Measurements from ENCODE around the gene AJM1.

GRCh38 chr9:136882109-136882946, 40.0 kb downstream of the AJM1 start:
- TF ChIP-seq, protein P1, sequence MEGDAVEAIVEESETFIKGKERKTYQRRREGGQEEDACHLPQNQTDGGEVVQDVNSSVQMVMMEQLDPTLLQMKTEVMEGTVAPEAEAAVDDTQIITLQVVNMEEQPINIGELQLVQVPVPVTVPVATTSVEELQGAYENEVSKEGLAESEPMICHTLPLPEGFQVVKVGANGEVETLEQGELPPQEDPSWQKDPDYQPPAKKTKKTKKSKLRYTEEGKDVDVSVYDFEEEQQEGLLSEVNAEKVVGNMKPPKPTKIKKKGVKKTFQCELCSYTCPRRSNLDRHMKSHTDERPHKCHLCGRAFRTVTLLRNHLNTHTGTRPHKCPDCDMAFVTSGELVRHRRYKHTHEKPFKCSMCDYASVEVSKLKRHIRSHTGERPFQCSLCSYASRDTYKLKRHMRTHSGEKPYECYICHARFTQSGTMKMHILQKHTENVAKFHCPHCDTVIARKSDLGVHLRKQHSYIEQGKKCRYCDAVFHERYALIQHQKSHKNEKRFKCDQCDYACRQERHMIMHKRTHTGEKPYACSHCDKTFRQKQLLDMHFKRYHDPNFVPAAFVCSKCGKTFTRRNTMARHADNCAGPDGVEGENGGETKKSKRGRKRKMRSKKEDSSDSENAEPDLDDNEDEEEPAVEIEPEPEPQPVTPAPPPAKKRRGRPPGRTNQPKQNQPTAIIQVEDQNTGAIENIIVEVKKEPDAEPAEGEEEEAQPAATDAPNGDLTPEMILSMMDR (conservative IDR thresholded peaks at IDR 0.05) = no peak
- no peak for TF ChIP-seq ZFX (IDR thresholded peaks at IDR 0.05)
